HG02610 (cell line): ENCODE data around the gene CDH13.

Source experiments
- ATAC-seq: cut with Tn5 transposase; IDR thresholded peaks from one replicate; pipeline ENCODE4 v1.9.1; 2021; ENCODE audit warnings: mild to moderate bottlenecking, moderate library complexity; ENCODE audit not compliant: unreplicated experiment

CDH13 gene

DNA sequence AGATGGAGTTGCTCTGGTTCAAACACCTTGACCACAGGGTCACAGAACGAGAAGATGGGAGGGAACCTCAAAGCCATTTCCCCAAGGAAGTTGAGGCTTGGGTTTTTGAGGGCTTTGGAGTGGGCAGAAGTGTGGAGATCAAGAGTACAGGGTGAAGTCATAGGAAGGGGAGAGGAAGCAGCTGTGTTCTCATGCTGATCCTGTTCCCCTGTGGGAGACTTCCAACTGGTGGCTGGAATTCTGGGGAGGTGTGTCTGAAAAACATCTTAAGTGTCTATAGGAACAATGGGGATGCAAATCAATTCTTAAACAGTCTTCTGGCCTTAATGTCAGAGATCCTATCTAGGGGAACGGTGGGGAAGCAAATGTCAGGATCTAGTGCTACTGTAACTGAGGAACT, 1142.2 kb downstream of the CDH13 start:
- ATAC-seq = no peak

DNA sequence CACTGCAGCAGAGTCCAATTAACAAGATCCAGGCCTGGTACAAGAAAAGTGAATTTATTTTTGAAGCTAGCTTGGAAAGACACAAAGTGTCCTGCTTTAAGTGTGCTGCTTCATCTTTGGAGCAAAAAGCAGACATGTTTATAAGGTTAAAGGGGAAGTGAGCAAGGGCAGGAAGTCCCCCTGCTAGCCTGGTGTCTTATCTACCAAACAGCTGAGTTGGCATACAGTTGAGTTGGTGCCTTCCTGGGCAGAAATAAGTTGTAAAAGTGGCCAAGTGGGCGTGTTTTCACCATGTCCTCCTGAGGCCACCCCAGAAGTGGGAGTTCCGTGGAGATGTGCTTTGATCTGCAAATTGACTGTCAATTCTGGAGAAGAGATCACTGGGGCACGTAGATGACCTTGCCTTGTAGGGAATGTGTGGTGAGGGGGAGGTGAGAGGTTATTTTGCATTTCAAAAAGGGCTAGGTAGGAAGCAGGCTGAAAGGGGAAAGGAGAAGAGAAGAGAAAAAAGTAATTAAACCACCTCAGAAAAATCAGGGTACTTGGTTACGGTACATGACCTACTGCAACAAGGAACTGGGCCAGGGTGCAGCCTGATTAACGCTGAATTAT, 1142.7 kb downstream of the CDH13 start:
- no peak for ATAC-seq

DNA sequence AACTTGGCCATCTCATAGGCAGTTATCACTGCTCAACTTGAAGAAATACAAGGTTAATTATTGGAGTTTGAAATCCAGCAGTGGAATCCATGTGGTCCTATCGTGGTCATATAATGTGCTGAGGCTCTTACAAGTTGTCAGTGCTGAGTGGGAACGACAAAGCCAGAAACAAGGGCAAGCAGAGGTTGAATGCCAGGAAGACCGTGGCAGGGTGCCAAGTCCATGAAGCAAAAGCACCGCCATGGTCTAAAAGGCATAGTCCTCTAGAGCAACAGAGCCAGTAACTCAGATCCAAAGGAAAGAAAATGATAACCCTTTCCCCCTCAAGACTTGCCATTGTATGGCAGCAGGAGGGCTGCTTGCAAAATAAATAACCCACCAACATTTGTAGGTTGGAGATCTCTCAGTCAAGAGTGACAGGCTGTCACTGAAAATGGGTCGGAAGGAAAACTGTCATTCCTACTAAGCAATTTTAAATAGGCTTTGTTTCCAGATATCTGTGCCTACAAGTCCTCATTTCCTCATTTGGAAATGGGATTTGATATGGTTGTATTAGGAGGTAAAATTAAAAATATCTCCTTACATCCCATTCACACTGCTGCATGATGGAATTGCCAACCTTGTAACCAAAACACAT, 1144.7 kb downstream of the CDH13 start:
- no peak for ATAC-seq

DNA sequence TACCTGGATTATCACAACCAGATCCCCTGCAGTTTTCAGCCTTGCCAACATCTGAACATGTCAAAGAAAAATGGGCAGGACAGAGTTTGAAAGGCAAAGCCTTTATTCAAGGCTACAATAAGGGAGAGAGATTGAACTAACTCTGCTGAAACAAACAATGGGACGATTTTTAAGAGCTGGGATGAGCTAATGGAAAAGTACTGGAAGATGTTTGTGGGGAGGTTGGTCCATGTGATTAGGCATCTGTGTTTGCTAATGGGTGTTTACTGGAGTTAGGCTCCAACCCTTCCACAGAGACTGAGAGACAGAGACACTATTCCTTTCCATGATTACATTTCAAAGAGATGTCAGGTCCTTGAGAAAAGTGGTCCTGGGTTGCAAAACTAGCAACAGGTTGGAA, 1146.0 kb downstream of the CDH13 start:
- no peak for ATAC-seq

DNA sequence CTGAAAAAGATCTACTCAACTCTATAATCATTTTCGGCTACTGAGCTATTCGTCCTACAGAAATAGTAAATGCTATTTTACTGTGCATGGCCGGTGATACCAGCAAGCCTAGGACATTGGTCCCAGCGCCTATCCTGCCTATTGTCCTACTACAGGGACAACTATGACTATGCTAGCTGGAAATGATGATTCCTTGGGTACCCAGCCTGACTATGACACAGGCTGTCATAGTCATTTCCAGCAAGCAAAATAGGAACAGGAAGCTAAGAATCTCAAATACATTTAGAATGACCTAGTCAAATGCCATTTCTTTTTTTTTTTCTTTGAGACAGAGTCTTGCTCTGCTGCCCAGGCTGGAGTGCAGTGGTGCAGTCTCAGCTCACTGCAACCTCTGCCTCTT, 1147.3 kb downstream of the CDH13 start:
- no peak for ATAC-seq

DNA sequence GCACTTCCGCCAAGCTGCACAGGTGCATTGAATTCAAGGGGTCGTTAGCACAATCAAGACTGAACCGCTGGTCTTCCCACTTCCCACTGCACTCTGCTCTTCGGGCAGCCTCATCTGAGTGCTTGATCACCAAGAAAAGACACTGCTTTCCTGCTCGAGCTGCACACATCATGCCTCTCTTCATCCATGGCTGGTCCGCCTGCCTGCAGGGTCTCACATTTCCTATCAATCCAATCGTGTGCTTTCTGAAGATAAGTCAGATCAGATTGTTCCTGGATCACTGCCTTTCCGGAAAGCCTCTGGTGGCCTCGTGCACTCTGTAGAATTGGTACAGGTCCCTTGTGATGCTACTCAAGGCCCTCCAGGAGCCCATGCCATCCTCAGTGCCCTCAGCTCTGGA, 1150.2 kb downstream of the CDH13 start:
- ATAC-seq = no peak

DNA sequence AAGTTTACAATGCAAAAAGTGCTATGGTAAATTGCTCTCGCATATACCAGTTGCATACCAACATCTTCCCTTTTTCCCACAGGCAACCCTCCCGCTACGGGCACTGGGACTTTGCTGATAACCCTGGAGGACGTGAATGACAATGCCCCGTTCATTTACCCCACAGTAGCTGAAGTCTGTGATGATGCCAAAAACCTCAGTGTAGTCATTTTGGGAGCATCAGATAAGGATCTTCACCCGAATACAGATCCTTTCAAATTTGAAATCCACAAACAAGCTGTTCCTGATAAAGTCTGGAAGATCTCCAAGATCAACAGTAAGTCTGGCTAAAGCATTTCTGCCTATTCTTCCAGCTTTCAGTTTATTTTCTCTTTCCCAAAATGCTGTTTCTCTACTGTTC, 1153.1 kb downstream of the CDH13 start:
- ATAC-seq = no peak

DNA sequence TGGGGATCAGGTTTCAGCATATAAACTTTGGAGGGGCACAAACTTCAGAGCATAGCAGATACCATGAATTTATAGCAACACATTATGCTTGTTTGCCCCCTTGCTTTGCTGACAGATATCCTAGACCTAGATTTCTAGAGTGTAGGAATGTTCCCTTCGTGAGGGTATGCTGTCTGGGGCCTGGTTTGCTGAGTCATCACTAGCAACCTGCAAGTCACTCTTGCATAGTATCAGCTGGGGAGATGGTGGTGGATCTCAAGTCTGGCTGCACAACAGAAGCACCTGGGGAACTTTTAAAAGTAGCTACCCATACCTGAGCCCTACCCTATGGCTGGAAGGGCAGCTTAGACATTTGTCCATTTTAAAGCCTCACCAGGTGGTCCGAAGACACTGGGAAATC, 1158.7 kb downstream of the CDH13 start:
- ATAC-seq = no peak

DNA sequence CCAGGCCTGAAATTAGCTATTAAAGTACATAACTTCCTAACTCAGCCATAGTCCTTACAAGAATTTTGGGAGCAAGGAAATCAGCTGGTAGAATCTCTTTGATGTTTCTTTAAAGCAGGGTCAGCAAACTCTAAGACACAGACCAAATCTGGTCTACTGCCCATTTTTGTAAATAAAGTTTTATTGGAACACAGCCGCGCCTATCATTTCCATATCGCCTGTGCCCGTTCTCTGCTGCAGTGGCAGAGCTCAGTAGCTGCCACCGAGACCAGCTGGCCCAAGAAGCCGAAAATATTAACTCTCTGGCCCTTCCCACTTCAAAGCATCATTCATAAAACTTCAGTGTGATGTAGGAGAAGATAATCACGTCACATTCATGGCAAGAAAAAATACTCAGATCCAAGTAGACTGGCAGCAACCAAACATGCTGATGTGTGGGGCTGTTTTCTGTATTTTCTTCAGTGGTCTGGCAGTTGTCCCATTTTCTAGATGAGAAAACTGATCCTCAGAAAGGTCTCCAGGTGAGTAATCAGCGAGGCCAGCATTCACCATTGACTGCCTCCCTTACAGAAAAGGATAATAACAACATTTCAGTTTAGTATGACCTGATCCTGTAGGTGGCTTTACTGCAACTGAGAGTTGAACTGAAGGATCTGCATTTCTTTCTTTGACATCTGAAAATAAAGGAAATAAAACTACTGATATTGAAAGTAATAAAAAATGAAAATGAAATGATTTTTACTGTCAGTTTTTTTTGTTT, 1163.1 kb downstream of the CDH13 start:
- ATAC-seq = no peak

DNA sequence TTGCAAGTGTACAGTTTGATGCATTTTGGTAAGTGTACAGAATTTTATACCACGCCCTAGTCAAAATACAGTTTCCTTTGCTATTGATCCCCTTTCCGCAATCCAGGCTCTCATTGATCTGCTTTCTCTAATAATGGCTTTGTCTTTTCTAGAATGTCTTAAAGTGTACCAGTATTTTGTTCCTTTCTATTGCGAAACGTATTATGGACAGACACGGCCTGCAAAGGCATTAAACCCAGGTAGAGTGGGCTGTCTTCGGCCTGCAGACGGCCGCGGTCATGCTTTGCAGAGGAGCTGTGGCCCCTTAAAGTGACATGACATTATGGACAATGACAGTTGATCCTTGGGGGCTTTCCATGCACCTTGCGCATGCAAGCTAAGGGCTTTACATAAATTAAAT, 1165.1 kb downstream of the CDH13 start:
- no peak for ATAC-seq

DNA sequence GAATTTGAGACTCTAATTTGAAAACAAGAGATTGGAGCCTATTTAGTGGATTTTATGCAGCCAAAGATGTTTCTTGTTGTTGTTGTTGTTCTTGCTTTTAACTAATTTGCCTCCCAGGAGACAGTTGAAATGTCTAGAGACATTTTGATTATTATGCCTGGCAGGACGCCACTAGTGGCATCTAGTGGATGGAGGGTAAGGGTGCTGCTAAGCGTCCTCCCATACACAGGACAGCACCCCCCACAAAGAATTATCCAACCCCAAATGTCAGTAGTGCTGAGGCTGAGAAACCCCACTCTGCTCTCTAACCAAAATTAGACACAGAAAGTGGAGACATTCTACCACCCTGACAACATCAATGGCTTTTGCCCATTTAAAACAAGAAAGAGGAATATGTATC, 1165.6 kb downstream of the CDH13 start:
- ATAC-seq = no peak

DNA sequence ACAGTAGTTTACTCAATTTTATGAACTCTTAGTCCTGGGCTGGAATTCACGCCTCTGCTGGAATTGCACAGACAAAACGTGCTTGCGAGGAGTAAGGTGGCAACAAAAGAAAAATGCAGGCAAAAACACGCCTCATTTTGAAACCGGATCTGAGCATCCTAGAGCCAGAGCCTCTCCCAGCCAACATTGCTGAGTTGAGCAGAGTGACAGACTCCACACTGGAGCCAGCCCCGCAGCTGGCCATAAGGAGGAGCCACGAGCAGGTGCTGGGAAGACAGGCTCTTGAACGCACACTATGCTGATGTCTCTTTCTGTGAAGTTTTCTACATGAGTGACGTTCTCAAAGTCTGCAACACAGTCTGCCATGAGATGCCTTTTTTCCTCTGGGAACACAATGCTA, 1166.4 kb downstream of the CDH13 start:
- ATAC-seq = no peak

DNA sequence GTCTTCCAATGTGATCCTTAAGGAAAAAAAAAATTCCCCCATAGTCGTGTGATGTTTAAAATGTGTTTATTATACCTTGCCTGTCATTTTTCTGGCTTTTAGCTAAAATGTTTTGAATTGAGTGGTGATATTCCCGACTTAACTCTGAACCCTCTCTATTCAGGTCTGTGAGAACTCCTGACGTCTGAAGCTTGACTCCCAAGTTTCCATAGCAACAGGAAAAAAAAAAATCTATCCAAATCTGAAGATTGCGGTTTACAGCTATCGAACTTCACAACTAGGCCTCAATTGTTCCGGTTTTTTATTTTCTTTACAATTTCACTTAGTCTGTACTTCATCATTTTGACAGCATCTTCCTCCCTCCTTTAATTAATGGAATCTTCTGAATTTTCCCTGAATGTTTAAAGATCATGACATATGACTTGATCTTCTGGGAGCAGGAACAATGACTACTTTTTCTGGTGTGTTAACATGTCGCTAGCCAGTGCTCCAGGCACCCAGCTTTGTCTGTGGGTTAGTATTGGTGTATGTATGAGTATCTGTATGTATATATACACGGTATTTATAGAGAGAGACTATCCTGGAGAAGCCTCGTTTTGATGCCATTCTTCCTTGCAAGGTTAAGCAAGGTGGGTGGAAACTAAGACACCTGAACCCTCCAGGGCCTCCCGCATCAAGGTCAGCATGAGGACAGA, 1168.2 kb downstream of the CDH13 start:
- ATAC-seq = no peak

DNA sequence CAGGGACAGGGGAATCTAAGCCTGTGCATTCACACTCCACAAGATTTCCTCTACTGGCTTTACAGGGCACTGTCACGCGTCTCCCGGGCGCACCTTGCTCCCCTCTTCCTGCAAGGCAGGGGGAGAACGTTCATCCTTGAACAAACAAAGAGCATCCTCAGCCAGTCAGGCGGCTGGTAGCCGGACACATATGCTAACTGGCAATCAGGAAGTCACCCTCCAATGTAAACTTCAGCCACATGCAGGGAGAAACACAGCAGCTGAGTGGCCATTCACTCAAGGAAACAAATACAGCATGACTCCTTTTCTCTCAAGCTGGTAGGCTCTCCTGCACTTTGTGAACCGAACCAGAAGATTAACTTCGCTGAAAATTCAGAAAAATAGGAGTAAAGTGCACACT, 1170.2 kb downstream of the CDH13 start:
- ATAC-seq = no peak

DNA sequence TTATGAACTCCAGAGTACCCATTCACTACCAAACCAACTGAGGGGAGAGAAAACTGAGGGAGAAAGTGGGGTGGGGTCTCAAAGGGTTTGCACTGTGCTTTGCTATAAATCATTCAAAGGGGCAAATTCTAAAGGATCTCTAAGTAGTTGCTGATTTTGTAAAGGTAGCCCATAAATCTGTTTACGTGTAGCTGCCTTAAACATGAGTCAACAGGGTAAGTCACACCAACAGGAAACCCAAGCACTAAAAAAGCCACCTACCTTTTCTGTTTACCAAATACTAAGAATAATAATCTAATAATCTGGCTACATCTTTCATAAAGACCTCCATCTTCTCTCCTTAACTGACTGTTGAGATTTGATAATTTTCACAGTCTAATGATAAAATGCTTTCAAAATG, 1172.6 kb downstream of the CDH13 start:
- ATAC-seq = no peak

DNA sequence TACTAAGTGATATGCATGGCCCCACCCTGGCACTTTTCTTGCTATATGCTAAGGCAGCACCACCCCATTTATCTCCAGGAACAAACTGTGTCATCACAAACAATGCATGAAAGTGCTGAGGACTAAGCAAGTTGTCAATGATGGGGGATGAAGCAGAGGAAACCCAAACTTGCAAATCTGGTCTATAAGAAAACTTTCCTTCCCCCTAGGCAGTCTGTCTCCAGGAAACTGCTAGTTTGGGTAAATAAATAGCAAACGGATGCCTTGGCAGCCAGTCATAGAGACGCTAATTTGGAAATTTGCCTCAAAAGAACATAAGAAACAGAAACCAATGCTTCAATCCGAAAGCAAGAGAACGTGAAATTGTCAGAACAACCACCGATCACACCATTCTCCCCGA, 1175.4 kb downstream of the CDH13 start:
- peak; percentile 50 for ATAC-seq

DNA sequence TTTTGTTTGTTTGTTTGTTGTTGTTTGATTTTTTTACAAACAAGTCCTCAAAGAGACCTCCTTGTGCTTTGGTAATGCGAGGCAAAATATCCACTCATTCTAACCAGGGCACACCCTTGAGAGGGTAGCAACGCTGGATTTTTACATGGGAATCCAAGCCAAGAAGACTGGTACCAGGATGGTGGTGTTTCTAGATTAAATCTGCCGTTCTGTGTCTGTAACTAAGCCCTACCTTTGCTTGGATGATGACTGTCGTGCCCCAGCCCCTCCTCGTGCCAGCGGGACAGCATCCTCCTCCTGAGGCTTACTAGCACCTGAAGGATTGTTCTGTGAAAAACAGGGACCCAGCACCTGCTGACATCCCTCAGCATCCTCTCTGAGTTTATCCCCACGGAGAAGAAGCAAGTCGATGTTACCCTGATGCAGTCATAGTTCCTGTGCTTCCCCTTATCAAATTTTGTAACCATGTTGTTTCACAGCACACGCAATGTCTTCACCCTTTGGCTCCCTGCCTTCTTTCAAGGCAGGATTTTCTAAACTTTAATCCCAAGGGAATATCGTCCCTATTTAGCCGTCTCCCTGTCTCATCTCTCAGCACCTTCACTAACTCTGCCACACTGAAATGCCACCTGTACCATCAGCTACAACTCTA, 1175.9 kb downstream of the CDH13 start:
- ATAC-seq = no peak

DNA sequence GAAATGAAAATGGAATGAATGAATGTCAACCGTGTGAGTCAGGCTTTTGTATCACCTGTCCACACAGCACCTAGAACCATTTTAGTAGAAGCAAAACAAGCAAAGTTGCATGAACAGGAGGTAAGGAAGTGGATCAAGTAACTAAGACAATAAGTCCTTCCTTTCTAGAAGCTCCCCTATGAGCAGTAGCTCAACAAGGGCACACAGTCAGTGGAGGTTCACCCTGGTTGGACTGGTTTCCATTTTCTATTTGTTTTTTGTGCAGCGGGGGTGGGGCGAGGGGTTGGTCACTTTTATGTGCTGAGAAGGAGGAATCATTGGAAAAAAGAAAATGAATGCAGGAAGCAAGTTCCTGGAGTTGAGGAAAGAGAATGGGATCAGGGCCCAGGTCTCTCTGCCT, 1177.0 kb downstream of the CDH13 start:
- no peak for ATAC-seq

DNA sequence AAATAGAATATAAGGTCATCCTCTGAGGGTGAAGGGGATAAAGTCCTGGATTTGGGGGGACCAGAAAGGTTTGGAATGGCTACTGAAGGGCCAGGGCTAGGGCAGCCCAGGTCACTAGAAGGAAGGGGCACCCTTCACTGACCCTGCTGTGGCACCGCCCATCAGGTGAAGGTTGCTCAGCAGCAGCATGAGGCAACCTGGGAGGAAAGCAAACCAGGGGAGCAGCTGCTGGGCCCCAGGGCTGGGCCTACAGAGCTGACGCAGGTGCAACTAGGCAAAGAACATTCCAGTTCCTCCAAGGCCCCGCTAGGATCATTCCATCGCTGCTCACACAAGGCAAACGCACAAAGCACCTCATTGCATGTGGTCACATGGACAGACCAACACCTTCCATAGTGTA, 1177.6 kb downstream of the CDH13 start:
- no peak for ATAC-seq

DNA sequence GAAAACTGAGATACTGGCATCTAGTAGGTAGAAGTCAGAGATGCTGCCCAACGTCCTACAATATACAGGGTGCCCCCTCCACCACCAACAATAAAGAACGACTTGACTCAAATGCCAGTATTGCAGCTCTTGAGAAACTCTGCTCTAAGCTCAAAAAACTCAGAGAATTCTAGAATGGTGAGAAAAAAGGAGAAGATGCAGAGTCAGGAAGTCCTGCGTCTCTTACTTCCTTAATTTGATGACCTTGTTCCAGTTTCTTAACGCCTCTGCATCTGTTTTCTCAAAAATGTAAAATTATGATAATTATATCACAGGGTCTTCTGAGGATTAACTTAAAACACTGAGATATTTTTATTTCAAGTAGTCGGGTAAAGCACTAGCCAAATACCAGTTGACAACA, 1179.3 kb downstream of the CDH13 start:
- no peak for ATAC-seq

DNA sequence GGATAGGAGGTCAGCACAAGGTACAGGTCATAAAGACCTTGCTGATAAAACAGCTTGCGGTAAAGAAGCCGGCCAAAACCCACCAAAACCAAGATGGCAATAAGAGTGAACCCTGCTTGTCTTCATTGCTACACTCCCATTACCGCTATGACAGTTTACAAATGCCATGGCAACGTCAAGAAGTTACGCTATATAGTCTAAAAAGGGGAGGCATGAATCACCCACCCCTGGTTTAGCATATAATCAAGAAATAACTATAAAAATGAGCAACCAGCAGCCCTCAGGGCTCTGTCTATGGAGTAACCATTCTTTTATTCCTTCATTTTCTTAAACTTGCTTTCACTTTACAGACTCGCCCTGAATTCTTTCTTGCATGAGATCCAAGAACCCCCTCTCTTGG, 1180.0 kb downstream of the CDH13 start:
- no peak for ATAC-seq
